Activated CD8-positive, alpha-beta memory T cell treated with anti-CD3 and anti-CD28 coated beads for 1 hour (primary cell): Measurements from ENCODE around the gene PADI3.
"Not testable (repeated sequence)": the region's sequence is repeated elsewhere in the genome, so short reads cannot be mapped to it uniquely, and the experiment has no call there.

ENCODE experiments used
- DNase-seq, 2 donors: peaks; one replicate each; pipeline ENCODE4 v3.0.0-alpha.2; 2020; ENCODE audit warnings: low read depth in 1 of 2; ENCODE audit errors: extremely low read depth in 1 of 2

Gene PADI3

DNA sequence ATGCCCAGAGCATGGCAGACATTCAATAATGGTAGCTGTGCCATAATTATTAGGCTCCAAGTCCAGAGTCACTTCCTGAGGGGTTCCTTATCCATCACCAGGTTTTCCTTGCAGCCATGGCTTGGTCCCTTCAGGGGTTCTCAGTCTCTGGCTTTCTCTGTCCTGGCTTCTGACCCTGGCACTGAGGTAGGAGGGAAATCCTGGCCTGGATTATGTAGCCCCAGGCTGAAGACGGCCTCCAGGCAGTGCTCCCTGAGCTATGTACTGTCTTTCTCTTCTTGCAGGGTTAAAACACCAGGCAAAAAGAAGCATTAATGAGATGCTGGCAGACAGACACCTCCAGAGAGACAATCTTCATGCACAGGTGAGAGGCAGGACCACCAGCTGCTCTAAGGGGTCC is 9.5 kb upstream of the PADI3 start:
- DNase-seq = no peak

DNA sequence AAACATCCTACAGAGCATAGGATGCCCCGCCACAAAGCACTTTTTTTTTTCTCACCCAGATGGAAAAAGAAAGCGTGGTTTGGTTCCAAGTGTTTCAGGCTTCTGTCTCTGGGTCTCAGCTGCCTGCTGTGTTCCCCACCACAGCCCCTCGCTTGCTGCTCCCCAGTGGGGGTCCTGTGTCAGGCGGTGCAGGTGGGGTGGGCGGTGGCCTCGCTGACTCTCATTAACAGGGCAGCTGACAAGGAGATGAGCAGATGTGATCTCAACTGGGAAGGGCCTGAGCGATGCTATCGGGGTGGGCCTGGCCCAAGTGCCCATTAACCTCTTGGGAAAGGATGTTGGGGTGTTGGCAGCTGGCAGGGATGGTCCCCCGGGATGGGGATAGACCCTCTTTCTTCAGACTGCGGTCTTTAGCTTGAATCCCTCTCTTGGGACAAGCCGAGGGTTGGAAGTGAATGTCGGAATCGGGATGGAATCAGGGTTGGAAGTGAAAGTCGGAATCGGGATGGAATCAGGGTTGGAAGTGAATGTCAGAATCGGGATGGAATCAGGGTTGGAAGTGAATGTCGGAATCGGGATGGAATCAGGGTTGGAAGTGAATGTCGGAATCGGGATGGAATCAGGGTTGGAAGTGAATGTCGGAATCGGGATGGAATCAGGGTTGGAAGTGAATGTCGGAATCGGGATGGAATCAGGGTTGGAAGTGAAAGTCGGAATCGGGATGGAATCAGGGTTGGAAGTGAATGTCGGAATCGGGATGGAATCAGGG is 7.7 kb upstream of the PADI3 start:
- DNase-seq = not testable (repeated sequence)

DNA sequence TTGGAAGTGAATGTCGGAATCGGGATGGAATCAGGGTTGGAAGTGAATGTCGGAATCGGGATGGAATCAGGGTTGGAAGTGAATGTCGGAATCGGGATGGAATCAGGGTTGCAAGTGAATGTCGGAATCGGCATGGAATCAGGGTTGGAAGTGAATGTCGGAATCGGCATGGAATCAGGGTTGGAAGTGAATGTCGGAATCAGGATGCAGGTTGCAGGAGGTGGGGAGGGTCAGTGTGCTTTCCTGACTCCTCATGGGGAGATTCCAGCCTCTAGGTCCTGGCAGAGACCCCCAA is 7.2 kb upstream of the PADI3 start:
- not testable (repeated sequence) for DNase-seq

DNA sequence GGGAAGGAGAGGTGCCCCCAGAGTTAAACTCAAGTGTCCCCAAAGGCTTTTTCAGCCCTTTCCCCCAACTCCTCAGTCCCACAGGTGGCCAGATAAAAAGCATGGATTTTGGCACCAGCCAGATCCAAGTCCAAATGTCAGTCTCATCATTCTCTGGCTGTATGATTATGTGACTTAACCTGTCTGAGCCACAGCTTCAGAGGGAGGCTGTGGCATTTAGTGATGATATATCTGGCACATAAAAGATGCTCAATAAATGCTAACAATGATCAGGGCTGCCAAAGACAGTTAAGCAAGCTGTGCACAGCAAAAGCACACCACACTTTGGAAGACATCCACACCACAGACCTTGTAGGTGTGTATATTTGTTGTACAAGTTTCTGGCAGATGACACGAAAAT is 5.6 kb upstream of the PADI3 start:
- DNase-seq = no peak

DNA sequence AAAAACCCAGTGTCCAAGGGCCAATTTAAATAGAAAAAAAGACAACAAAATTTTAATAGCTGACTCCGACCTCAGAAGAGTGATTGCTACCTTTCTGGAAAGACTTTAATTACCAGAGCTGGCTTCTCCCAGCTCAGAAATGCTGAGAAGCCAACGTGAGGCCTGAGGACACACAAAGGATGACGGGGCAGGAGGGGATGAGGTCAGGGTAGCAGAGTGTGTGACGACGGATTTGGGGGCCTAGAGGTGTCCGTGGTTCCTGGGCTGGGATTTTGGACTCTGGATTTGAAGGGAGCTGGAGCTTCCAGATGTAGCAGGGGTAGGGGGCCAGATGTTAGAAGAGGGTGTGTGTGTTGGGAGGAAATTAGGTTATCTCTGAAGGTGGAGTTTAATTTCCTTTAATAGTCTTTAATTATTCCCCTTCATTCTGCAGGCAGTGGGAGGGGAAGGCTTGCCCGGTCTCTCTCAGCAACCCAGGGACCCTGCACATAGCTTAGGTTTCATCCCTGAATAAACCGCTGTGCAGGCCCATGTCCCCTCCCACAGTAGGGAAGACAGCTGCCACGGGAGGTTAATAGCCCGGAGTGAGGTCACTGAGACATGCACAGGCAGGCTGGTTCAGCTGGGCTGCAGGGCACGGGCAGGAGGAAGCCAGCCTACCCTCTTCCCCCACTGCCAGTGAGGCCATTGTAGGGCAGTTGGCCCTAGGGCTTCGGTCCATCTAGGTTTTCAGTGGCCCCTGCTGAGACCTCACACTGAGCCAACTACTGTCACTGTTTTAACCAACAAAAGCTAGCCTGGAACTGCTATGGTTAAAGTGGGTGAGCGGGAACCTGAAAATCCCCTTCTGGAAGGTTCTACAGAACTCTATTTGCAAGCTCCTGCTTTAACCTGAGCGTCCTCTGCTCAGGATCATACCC is 3.8 kb upstream of the PADI3 start:
- no peak for DNase-seq

DNA sequence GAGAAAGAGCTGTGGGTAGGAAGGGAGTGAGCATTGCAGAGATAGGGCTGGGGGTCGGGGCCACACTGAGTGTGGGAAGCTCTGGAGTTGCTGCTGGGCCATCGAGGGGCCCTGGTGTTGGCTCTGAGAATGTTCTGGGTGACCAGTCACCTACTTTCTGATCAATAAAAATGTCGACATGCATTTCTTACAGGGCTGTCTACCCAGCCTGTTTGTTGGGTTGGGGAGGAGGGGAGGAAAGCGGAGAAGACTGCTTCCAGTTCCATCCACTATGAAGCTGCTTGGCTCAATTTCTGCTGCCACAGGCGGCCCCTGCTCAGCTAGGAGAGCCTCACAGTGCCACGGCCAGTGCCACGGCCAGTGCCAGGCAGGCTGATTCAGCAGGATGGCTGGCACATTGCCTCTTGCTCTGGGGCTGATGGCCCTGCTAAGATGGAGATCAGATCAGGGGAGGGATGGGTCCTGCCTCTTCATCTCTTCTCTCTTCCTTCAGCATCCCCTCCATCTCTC is 3.0 kb upstream of the PADI3 start:
- no peak for DNase-seq

DNA sequence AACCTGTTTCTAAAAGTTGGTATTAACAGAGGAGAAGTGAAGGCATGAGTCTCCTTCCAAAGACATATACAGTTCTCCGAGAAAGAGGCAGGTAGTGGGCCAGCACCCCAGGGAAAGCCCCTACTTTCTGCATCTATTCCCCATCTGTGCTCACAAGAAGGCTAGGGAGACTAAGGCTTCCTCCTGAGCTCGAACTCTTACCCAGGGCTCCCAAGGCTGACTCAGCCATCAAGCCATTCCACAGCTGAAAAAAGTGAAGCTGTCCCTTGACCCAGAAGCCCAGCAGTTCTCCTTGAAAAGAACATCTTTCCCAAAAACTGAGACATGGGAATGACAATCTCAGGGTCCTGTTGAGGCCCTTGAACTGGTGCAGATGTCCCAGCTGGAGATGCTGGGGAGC is 1.9 kb upstream of the PADI3 start:
- no peak for DNase-seq

DNA sequence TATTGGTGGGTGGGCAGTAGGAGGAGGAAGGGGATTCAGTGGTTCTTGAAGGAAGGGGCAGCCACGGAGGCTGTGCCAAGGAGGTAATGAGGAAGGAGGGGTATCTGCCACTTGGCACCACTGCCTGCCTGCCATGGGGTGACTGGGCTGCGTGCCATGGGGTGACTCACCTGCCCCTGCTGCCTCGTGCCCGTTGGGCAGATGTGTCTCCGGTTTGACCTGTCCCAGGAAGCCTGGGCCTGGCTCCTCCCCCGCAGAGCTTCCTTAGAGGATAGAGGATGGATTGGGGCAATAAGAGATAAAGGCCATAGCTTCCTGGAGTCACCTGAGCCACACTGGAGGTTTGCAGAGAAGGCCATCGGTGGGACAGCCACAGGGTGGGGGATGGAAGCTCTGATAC is 1.7 kb downstream of the PADI3 start:
- no peak for DNase-seq

DNA sequence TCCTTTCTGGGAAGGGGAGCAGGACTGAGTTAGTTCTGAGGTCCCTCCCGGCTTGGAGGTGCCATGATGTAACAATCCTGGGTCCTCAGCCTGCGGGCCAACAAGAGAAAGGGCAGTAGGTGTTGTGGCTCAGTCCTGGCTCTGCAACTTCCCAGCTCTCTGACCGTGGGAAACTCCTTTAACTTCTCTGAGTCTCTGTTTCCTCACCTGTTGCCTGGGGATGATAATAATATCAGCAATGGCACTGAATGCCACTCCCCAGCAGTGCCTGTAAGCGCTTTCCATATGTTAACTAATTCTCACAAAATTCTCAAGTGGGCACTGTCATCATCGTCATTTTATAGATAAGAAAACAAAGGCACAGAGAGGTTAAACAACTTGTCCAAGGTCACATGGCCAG is 2.3 kb downstream of the PADI3 start:
- no peak for DNase-seq

DNA sequence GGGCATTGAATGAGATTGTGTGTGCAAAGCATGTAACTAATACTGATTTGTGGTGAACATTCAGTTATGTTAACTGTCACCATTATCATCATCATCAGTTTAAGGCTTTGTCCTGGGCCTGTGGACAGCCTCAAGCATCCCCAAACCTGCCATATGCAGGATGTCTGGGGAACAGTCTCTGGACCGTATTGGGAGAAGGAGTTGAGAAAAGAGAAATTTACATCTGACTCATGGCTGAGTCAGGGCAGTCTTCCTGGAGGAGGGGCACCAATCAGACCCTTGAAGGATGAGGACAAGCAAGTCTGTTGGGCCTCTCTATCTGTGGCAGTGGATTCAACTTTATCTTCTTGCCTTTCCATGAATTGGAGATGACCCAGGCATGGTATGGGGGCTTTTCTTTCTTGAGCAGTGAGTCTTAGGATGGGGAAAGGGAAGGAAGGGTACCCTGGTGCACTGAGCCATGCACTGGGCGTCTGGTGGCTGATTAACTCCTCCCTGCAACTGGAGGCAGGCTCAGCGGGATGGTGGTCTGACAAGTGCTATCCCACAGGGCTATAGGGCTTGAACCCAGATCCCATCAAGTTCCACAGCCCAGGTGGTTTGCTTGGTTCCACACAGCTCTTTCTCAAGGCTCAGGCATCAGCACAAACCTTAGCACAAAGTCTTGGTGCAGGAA is 2.9 kb downstream of the PADI3 start:
- no peak for DNase-seq

DNA sequence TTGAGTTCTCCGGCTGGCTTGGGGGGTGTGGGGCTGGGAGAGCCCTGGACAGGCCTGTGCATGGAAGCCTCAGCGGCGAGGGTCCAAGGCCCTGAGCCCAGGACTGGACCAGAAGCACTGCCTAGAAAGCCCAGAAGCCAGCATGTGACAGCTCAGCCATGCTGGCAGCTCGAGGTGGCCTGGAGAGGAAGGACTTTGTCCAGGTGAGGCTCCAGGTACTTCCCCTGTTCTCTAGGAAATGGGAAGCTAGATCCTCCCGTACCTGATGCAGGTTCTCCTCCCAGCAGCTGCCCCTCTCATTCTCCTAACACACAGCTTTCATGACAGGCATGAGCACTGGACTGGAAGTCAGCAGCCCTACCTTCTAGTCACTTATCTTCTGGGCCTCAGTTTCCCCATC is 6.4 kb downstream of the PADI3 start:
- no peak for DNase-seq

DNA sequence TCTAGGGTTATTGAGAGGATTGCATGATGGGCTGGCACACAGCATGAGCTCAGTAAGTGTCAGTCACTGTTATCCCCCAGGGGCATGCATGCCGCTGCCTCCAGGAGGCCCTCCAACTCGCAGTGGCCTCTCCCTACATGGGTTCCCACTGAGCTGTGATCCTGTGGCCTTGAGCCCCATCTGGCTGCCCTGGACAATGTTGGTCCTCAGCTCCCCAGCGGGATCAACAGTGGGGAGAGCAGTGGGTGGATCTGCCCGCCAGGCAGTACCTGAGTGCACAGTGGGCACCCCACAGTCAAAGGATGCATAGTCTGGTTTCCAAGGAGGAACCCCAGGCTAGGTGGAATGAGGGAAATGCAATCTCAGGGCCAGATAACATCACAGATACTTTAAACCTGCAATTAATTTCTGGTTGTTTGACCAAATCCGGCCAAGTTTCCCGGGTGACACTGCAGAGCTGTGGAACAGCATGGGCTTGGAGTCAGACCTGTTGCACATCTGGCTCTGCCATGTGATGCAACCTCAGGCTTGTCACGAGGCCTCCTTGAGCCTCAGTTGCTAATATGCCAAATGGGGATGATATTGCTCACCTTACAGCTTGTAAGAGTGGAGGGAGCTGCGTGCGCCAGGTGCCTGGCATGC is 9.3 kb downstream of the PADI3 start:
- DNase-seq = no peak

DNA sequence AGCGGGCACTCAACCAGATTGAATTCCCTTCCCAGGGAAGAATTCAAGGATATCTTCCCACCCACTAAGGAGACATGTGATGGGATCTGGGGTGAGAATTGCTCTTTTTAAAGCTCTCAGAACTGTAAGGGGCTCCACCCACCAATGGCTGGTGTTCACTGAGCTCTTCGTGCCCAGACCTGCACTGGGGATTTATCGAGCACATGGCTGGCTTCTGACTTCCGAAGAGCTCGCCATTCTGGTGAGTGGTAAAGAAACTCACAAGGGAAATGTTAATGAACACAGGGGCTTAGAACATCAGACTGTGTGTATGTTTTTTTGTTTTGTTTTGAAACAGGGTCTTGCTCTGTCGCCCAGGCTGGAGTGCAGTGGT is 9.8 kb downstream of the PADI3 start:
- DNase-seq = no peak

DNA sequence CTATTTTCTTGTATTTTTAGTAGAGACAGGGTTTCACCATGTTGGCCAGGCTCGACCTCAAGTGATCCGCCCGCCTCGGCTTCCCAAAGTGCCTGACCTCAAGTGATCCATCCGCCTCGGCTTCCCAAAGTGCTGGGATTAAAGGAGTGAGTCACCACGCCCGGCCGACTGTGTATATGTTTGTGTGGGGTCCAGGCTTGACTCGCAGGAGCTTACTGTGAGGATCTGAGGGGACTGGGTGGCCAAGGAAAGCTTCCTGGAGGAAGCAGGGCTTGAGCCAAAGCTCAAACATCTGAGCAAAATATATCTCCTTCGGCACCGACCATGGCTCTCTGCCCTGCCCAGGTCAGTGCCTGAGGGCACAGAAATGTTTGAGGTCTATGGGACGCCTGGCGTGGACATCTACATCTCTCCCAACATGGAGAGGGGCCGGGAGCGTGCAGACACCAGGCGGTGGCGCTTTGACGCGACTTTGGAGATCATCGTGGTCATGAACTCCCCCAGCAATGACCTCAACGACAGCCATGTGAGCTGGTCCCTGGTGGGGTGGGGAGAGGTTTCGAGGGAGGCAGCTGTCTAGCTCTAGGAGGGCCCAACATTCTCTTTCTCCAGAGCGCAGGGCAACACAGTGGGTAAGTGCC is 10.5 kb downstream of the PADI3 start:
- DNase-seq = no peak

DNA sequence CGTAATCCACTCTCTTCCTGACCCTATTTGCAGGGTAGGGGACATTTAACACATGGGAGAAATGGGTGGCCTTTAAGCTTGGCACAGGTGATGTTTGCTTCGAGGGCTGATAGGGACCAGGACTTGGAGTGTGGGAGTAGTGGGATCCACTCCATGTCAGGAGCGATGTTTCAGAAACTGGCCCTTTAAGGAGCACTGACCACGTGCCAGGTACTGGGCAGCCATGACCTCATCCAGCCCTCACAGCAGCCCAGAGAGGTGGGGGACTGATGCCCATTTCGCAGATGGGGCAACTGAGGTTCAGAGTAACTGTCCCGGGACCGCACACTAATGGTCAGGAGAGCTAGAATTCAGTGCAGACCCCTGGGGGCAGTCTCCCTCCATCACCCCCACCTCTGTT is 11.4 kb downstream of the PADI3 start:
- DNase-seq = no peak

DNA sequence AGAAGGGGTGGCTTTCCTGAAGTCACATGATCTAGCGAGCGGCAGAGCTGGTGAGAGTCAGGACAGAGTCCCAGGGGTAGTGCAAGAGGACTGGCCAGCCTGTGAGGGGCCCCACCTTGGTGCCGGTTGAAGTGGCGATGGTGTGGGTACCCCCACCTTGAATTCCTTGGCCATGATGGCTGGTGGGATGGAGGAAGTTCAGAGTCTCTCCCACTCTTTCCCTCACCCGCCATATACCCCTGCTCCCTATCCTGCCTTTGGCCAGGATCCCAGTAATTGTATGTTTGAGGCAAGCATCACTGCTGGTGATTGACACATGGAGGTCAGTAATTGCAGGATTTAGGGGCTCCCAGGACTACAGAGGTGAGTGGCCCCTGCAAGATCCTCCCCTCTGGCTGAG is 11.8 kb downstream of the PADI3 start:
- DNase-seq = no peak

DNA sequence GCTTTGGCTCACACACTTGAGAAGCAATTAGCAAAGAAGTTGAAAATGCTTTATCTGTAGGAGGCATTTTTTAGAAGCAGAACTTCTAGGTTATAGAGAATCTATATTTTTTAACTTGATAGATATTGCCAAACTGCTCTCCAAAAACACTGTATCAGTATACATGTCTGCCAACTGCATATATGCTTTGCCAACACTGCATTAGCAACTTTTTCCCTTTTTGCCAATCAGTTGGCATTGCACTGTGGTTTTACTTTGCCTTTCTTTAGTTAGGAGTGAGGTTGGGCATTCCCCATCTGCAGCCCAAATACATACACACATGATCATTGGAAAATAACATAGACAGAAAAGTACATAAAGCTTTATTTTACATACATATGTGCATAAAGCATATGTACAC is 15.0 kb downstream of the PADI3 start:
- DNase-seq = no peak

DNA sequence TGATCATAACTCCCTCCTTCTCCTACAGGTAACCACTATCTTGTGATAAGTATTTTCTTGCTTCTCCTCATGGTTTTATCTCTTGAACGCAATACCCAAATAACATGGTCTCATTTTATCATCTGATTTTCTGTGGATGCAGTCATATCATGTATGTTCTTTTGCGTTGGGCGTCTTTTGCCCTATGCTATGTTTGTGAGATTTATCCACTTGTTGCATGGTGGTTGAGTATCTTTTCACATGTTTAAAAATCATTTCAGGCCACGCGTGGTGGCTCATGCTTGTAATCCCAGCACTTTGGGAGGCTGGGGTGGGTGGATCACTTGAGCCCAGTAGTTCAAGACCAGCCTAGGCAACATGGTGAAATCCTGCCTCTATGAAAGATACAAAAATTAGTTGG is 15.6 kb downstream of the PADI3 start:
- no peak for DNase-seq

DNA sequence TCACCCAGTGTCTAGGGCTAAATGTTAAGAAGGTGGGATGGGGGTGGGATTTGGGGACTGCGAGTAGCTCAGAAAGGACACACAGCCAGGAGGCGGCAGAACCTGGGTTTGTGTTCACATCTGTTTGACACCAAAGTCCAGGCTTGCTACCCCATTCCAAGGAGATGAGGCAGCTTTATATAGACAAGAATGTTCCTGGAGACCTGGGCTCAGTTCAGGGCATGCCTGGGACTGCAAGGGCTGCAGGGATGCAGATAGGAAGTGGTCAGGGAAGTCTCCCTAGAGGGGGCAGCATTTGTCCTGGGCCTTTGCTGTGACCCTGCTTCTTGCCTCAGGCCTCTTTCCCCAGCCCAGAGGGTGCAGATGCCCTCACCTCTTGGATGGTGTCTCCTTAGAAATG is 16.3 kb downstream of the PADI3 start:
- no peak for DNase-seq

DNA sequence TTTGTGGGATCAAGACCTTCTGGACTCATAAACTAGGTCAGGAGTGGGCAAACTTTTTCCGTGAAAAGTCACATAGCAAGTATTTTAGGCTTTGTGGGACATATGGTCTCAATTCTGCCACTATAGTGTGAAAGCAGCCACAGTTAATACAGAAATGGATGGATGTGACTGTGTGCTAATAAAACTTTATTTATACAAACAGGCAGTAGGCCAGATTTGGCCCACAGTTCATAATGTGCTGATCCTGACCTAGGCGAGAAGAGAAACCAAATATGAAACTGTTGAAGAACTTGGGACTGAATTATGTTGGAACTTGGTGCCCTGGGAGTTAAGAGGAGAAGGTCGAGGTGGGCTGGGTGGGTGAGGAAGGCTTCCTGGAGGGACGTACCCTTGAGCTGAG is 17.1 kb downstream of the PADI3 start:
- DNase-seq = no peak
